ENCODE results near the gene CABP5.

DNA sequence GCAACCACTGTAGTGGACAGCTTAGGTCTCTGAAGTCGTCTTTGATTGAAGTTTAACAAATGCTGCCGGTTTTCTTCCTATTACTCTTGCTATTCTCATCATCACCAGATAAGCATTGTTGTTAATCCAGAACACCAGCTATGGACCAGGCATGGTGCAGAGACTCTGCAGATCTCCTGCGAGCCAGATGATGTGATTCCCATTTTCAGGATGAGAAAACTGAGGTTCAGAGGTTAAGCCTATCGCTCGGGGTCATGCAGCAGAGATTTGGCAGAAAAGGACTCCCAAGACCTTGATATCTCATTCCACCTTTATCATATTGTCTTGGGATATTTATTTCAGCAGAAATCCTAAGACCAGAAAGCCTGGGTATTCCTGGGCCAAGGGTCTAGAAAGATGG is 16.5 kb upstream of the CABP5 start:
- TF ChIP-seq, protein P1, sequence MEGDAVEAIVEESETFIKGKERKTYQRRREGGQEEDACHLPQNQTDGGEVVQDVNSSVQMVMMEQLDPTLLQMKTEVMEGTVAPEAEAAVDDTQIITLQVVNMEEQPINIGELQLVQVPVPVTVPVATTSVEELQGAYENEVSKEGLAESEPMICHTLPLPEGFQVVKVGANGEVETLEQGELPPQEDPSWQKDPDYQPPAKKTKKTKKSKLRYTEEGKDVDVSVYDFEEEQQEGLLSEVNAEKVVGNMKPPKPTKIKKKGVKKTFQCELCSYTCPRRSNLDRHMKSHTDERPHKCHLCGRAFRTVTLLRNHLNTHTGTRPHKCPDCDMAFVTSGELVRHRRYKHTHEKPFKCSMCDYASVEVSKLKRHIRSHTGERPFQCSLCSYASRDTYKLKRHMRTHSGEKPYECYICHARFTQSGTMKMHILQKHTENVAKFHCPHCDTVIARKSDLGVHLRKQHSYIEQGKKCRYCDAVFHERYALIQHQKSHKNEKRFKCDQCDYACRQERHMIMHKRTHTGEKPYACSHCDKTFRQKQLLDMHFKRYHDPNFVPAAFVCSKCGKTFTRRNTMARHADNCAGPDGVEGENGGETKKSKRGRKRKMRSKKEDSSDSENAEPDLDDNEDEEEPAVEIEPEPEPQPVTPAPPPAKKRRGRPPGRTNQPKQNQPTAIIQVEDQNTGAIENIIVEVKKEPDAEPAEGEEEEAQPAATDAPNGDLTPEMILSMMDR (IDR thresholded peaks at IDR 0.05), result no peak
- no peak for TF ChIP-seq POLR2A (IDR thresholded peaks at IDR 0.05)
- TF ChIP-seq POLR2AphosphoS5 (IDR thresholded peaks at IDR 0.05), result no peak

Measured in upper lobe of left lung (tissue), 4 donors.